Mesendoderm (in vitro differentiated cells): Measurements from ENCODE around the gene LRRC37A3.
A peak's percentile ranks its signal among the peaks of the same experiment; 100 is the strongest.
"Not testable (repeated sequence)": the region's sequence is repeated elsewhere in the genome, so short reads cannot be mapped to it uniquely, and the experiment has no call there.

Experiments
- DNase-seq: peaks from one replicate; pipeline ENCODE4 v3.0.0; 2013
- H2AK5ac ChIP-seq: 2 replicates; pipeline ENCODE4 v1.6.1; 2013; ENCODE audit warnings: low read length, inconsistent platforms
- H2BK120ac ChIP-seq: 2 replicates; pipeline ENCODE4 v1.6.1; 2013; ENCODE audit warnings: low read depth, mild to moderate bottlenecking, low read length, moderate library complexity, mixed read lengths
- H2BK15ac ChIP-seq: replicated peaks from 2 replicates; pipeline ENCODE4 v1.6.1; 2013; ENCODE audit warnings: low read depth, mild to moderate bottlenecking, moderate library complexity
- H2BK5ac ChIP-seq: 2 replicates; pipeline ENCODE4 v1.6.1; 2013; ENCODE audit warnings: low read length, inconsistent platforms
- H3K18ac ChIP-seq: 2 replicates; pipeline ENCODE4 v1.6.1; 2013; ENCODE audit warnings: mild to moderate bottlenecking, low read length, mixed read lengths
- H3K23ac ChIP-seq: one replicate; pipeline ENCODE4 v1.6.1; 2013; ENCODE audit warnings: low read length
- H3K27ac ChIP-seq: 2 replicates; pipeline ENCODE4 v1.5.1; 2013; ENCODE audit warnings: low read depth, mild to moderate bottlenecking, inconsistent platforms, low read length, moderate library complexity
- H3K27me3 ChIP-seq: 2 replicates; pipeline ENCODE4 v1.6.1; 2013; ENCODE audit warnings: low read length, control low read depth, mild to moderate bottlenecking, inconsistent platforms; ENCODE audit not compliant: insufficient read depth, poor library complexity
- H3K36me3 ChIP-seq: 2 replicates; pipeline ENCODE4 v1.6.1; 2013; ENCODE audit warnings: low read length, inconsistent platforms; ENCODE audit not compliant: control insufficient read depth, insufficient read depth
- H3K4ac ChIP-seq: one replicate; pipeline ENCODE4 v1.6.1; 2013; ENCODE audit warnings: low read depth, mild to moderate bottlenecking, low read length, moderate library complexity
- H3K4me1 ChIP-seq: 2 replicates; pipeline ENCODE4 v1.6.1; 2013; ENCODE audit warnings: low read depth, low read length, inconsistent platforms; ENCODE audit not compliant: control insufficient read depth
- H3K4me2 ChIP-seq: 2 replicates; pipeline ENCODE4 v1.6.1; 2013; ENCODE audit warnings: low read length
- H3K4me3 ChIP-seq: 2 replicates; pipeline ENCODE4 v1.5.1; 2013; ENCODE audit warnings: mild to moderate bottlenecking, low read length
- H3K56ac ChIP-seq: one replicate; pipeline ENCODE4 v1.6.1; 2013; ENCODE audit warnings: low read length
- H3K79me1 ChIP-seq: 2 replicates; pipeline ENCODE4 v1.6.1; 2013; ENCODE audit warnings: low read length, inconsistent platforms
- H3K79me2 ChIP-seq: 2 replicates; pipeline ENCODE4 v1.6.1; 2013; ENCODE audit warnings: mild to moderate bottlenecking, low read length; ENCODE audit not compliant: control insufficient read depth, insufficient read depth
- H3K9ac ChIP-seq: 2 replicates; pipeline ENCODE4 v1.6.1; 2013; ENCODE audit warnings: low read length, inconsistent platforms
- H4K5ac ChIP-seq: one replicate; pipeline ENCODE4 v1.6.1; 2013; ENCODE audit warnings: low read length
- H4K8ac ChIP-seq: one replicate; pipeline ENCODE4 v1.6.1; 2013; ENCODE audit warnings: low read depth, mild to moderate bottlenecking, control low read depth, low read length, moderate library complexity
- WGBS: extraction: QIAGEN DNeasy Blood & Tissue Kit; methylation state at CpG from one replicate; pipeline ENCODE4 v1.1.7; 2013; ENCODE audit warnings: low lambda C conversion rate, missing lambda C conversion rate; ENCODE audit not compliant: insufficient coverage; ENCODE audit errors: extremely low coverage; 5-methylcytosine and 5-hydroxymethylcytosine counted together

Gene LRRC37A3

DNA sequence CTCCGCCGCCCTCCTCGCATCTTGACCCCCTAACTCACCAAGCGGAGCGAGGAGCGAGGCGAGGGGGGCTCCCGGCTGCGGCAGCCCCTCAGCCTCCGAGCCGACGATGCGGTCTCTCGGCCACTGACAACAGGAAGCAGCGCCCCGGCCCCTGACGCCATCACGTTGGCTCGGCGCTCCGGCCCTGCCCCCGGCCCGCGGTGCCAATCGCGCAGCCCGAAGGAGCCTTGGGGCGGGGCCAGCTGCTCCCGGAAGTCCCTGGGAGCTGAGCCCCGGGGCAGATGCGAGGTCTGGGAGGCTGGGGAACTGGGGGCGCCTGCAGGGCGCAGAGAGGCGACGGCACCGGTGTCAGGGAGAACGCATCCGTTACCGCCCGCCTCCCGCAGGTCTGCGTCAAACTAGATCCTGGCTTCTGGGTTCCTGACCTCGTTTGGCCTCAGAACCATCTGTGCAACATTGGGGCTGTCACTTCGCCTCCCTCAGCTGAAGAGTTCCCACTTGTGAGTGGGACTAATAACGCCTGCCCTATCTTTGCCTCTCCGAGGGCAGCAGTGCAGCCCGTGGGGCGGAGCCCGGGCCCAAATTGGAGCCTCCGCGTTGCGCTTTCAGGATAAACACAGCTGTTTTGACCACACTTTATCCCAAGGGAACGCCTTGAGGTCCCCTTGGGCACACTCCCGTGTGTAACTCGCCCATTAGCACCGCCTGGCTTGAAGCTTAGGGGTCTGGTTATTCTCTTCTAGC lies 82.1 kb downstream of the LRRC37A3 start:
- Histone ChIP-seq H3K4me3 (peak overlapping the region; percentile 30), H3K56ac (peak overlapping the region; percentile 73), H3K4me2 (peak overlapping the region; percentile 25), H3K9ac (peak overlapping the region; percentile 60)
- not testable (repeated sequence) for H3K4me1 ChIP-seq, H3K27me3 ChIP-seq, H3K23ac ChIP-seq, H3K79me2 ChIP-seq, H2BK15ac ChIP-seq, H3K27ac ChIP-seq, H3K4ac ChIP-seq, H3K18ac ChIP-seq, H2AK5ac ChIP-seq, H2BK120ac ChIP-seq, H4K5ac ChIP-seq, H4K8ac ChIP-seq, H3K79me1 ChIP-seq, H3K36me3 ChIP-seq, H2BK5ac ChIP-seq
- no CpG with 5 or more reads among the region's 56 CpGs for WGBS
- peak; percentile 84 for DNase-seq

DNA sequence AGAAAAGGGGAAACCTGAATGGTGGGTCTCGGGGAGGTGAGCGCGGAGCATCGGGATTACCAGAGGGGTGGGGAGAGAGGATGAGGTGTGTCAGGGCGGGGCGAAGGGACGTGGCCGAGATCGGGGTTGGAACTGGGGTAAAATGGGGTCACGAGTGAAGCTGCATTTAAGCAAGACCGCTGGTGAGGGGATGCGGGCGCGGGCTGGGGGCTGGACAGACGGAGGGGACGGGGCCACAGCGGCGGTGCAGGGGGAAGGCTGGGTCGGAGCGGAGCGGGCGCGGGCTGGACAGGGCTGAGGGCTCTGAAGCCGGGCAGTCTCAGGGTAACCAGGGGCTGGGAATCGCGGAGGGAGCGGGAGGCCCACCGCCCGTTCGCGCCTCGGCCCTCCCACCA lies 82.7 kb downstream of the LRRC37A3 start:
- H3K4me1 ChIP-seq, H3K23ac ChIP-seq, H3K79me1 ChIP-seq, H3K18ac ChIP-seq, H4K8ac ChIP-seq, H2BK5ac ChIP-seq, H3K79me2 ChIP-seq, H3K36me3 ChIP-seq, H3K27me3 ChIP-seq, H4K5ac ChIP-seq, H3K4ac ChIP-seq, H2BK15ac ChIP-seq, H2AK5ac ChIP-seq, H3K27ac ChIP-seq, H2BK120ac ChIP-seq: not testable (repeated sequence)
- Histone ChIP-seq H3K4me2 (peak overlapping the region; percentile 31), H3K56ac (peak overlapping the region; percentile 73), H3K4me3 (peak overlapping the region; percentile 30), H3K9ac (peak overlapping the region; percentile 60)
- WGBS: no CpG with 5 or more reads among the region's 32 CpGs
- peak; percentile 8 for DNase-seq

DNA sequence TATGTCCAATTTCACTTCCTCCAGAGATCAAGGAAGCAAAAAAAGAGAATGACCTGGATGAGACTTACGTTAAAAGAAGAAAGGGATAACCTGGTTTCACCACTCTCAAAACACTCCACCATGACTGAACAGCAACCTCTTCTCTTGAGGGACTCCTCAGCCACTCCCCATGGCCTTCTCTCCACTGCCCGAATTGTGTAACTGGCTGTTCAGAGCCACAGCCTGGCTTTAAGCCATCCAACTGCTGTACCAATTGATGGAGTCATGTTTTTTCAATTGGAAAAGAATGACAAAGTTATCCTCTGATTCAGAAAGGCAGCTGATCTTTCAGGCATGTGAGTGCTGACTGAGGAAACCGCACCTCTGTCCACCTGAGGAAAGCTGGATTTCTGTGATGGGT lies 85.2 kb downstream of the LRRC37A3 start:
- not testable (repeated sequence) for H3K27me3 ChIP-seq, H4K5ac ChIP-seq, H2BK5ac ChIP-seq, H3K36me3 ChIP-seq, H3K9ac ChIP-seq, H3K79me1 ChIP-seq, H3K4me3 ChIP-seq, H3K4me1 ChIP-seq, H2AK5ac ChIP-seq, H3K27ac ChIP-seq, H3K4me2 ChIP-seq, H3K4ac ChIP-seq, H2BK15ac ChIP-seq, H3K79me2 ChIP-seq, H4K8ac ChIP-seq, DNase-seq, H3K18ac ChIP-seq, H2BK120ac ChIP-seq, H3K23ac ChIP-seq, H3K56ac ChIP-seq
- WGBS: no CpG with 5 or more reads among the region's 3 CpGs

DNA sequence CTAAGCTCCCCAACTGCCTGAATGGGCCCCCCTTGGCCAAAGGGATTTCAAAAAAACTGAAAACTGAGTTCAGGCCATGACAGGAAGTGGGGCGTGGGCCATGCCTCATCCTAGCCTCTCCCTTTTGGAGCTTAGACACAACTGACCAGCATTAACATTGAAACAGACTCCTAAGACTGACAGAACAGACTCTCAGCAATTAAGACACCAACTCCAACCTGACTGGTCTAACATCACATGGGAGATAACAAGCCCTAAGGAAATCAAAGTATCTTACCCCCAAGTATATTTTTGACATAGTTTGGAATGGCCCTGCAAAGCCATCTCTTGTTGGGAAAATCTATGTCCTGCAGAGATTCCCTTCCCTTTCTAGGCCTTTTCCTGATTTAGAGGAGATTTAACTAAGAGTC lies 88.6 kb downstream of the LRRC37A3 start:
- H3K27me3 ChIP-seq, H3K79me1 ChIP-seq, H3K79me2 ChIP-seq, H2BK120ac ChIP-seq, H3K36me3 ChIP-seq, H3K4me1 ChIP-seq, H3K9ac ChIP-seq, H3K4ac ChIP-seq, H3K23ac ChIP-seq, H3K4me3 ChIP-seq, H2BK5ac ChIP-seq, H2AK5ac ChIP-seq, H4K5ac ChIP-seq, H4K8ac ChIP-seq, H3K4me2 ChIP-seq, H2BK15ac ChIP-seq: not testable (repeated sequence)
- H3K56ac ChIP-seq: peak overlapping the region; percentile 56
- DNase-seq: peak; percentile 2
- no CpG with 5 or more reads among the region's 1 CpG for WGBS
- H3K27ac ChIP-seq: peak overlapping the region; percentile 66
- peak overlapping the region; percentile 60 for H3K18ac ChIP-seq

DNA sequence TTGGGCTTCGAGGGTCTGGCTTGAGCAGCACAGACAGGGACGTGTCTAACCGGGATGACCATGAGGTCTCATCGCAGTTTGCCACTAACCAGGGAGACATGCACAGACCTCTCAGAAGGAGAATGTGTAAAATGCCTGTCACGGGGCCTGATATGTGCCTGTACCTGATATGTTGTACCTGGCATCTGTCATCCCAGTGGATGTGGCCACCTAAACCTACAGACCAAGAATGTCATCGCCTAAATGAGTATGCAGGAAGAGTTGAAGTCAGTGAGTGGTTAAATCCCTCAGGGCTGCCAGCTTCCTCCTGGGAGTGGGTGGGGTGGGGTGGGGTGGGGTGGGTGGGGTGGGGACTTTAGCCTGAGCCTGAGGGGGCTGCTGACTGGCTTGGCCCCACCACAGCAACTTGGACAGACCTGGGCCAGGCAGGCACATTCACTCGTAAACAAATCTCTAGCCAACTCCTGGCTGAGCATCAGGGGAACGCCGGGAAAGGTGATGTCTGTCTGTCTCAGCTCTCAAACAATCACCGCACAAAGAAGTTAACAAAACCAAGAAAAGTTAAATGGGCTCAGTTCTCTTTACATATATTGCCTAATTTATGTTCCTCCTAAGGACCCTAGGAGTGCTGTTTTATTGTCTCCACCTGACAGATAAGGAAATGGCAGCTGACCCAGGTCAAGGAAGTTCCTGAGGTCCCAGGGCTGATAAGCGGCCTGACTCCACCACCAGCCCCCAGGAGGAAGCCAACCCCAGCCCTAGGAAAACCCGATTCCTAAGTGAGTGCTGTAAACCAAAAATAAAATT lies 89.3 kb downstream of the LRRC37A3 start:
- not testable (repeated sequence) for H3K36me3 ChIP-seq, H2BK15ac ChIP-seq, H3K23ac ChIP-seq, H3K79me1 ChIP-seq, H3K27me3 ChIP-seq, H3K4me3 ChIP-seq, H2BK5ac ChIP-seq, H3K4me2 ChIP-seq, H4K5ac ChIP-seq, H3K56ac ChIP-seq, H2AK5ac ChIP-seq, H3K4me1 ChIP-seq, H3K4ac ChIP-seq, H3K9ac ChIP-seq, H3K79me2 ChIP-seq, H4K8ac ChIP-seq, DNase-seq
- Histone ChIP-seq H2BK120ac (peak overlapping the region; percentile 14), H3K27ac (peak overlapping the region; percentile 66), H3K18ac (peak overlapping the region; percentile 60)
- WGBS: no CpG with 5 or more reads among the region's 12 CpGs
